ENCODE results near the gene RSRP1. TPM values are rescaled to one million over a fixed set of nuclear protein-coding genes. Genes with fewer than 3 reads are reported as not detected.

The RSRP1 gene
- total and polyA plus RNA-seq, 2 of the 13 experiments (the other 11 are each of a cell fraction or from before 2014, with no cell fraction given) = 43.9 to 52.8 TPM

- TF ChIP-seq ZNF343 (CRISPR knock-in tag; IDR thresholded peaks at IDR 0.05) (no peak), HBP1 (CRISPR knock-in tag; IDR thresholded peaks at IDR 0.05; ENCODE audit: low read depth) (no peak), HIC2 (CRISPR knock-in tag; IDR thresholded peaks at IDR 0.05; ENCODE audit: low read depth) (peak; percentile 50; the same call in 1 of the 2 replicates), ZNF772 (CRISPR knock-in tag; IDR thresholded peaks at IDR 0.05) (no peak; the same call in 1 of the 2 replicates), FIP1L1 (IDR thresholded peaks at IDR 0.05; ENCODE audit: borderline replicate concordance, insufficient read depth, low read depth, low read length) (no peak), YEATS2 (CRISPR knock-in tag; IDR thresholded peaks at IDR 0.05; ENCODE audit: borderline replicate concordance) (no peak), NFATC3 (CRISPR knock-in tag; IDR thresholded peaks at IDR 0.05) (no peak), MLLT10 (CRISPR knock-in tag; IDR thresholded peaks at IDR 0.05) (no peak), ATM (IDR thresholded peaks at IDR 0.05; ENCODE audit: borderline replicate concordance) (no peak), ZNF790 (CRISPR knock-in tag; IDR thresholded peaks at IDR 0.05; ENCODE audit: borderline replicate concordance) (no peak), ZNF446 (CRISPR knock-in tag; IDR thresholded peaks at IDR 0.05) (no peak), MXD3 (CRISPR knock-in tag; IDR thresholded peaks at IDR 0.05) (no peak), YY1 (IDR thresholded peaks at IDR 0.05; ENCODE audit: insufficient read depth, insufficient replicate concordance, low read depth, low read length) (peak; percentile 40), ETV6 (CRISPR knock-in tag; conservative IDR thresholded peaks at IDR 0.05) (no peak), ZNF713 (CRISPR knock-in tag; IDR thresholded peaks at IDR 0.05) (no peak), CTCF (CRISPR knock-in tag; IDR thresholded peaks at IDR 0.05) (peak; percentile 73), HNF4G (IDR thresholded peaks at IDR 0.05; ENCODE audit: borderline replicate concordance, low read depth, low read length) (no peak), HNF4G (CRISPR knock-in tag; IDR thresholded peaks at IDR 0.05; ENCODE audit: borderline replicate concordance, low read depth) (0 out of 2 replicates have a peak, but pooled peaks have one; percentile 18), REPIN1 (CRISPR knock-in tag; IDR thresholded peaks at IDR 0.05; ENCODE audit: borderline replicate concordance, low read depth) (no peak), CREM (IDR thresholded peaks at IDR 0.05) (no peak), CREM (CRISPR knock-in tag; IDR thresholded peaks at IDR 0.05) (no peak), ZBTB14 (CRISPR knock-in tag; IDR thresholded peaks at IDR 0.05) (no peak), POLR2AphosphoS2 (IDR thresholded peaks at IDR 0.05; ENCODE audit: low read depth, low read length) (no peak)
Observed at GRCh38 chr1:25247829-25248754, 838 bp upstream of the RSRP1 start (continued).
